Kasumi-1 (cell line): ENCODE measurements around the gene BACH1.
A peak's percentile ranks its signal among the peaks of the same experiment; 100 is the strongest.
"Not testable (repeated sequence)": the region's sequence is repeated elsewhere in the genome, so short reads cannot be mapped to it uniquely, and the experiment has no call there.

ENCODE experiments used
- DNase-seq, 2 experiments: peaks; one replicate each; lab custom pipeline; 2025; lab: John Stamatoyannopoulos, UW

The BACH1 gene

GRCh38 chr21:29346771-29347170, 48.0 kb downstream of the BACH1 start:
- no peak for DNase-seq

GRCh38 chr21:29347274-29347681, 48.6 kb downstream of the BACH1 start:
- peak in 1 of 2 experiments; percentile 9 for DNase-seq

- no peak for DNase-seq
Observed at GRCh38 chr21:29349702-29350101, 51.0 kb downstream of the BACH1 start.

- DNase-seq, result no peak
Observed at GRCh38 chr21:29350246-29350779, 51.6 kb downstream of the BACH1 start.

- DNase-seq, result no peak
Observed at GRCh38 chr21:29351691-29352090, 53.0 kb downstream of the BACH1 start.

- DNase-seq, result not testable (repeated sequence)
Observed at GRCh38 chr21:29355043-29355710, 56.5 kb downstream of the BACH1 start.

- DNase-seq, result not testable (repeated sequence)
Observed at GRCh38 chr21:29356291-29356690, 57.6 kb downstream of the BACH1 start.

GRCh38 chr21:29356810-29357209, 58.1 kb downstream of the BACH1 start:
- not testable (repeated sequence) for DNase-seq

- DNase-seq, result no peak
Observed at GRCh38 chr21:29359718-29360117, 61.0 kb downstream of the BACH1 start.

GRCh38 chr21:29360799-29361765, 62.4 kb downstream of the BACH1 start:
- DNase-seq, result peak; percentile 8 to 15

GRCh38 chr21:29362758-29363157, 64.0 kb downstream of the BACH1 start:
- DNase-seq, result no peak

GRCh38 chr21:29365661-29366265, 67.0 kb downstream of the BACH1 start:
- DNase-seq, result no peak

GRCh38 chr21:29366532-29366931, 67.8 kb downstream of the BACH1 start:
- no peak for DNase-seq

GRCh38 chr21:29367335-29367734, 68.6 kb downstream of the BACH1 start:
- DNase-seq, result no peak

- DNase-seq, result no peak
Observed at GRCh38 chr21:29368906-29369305, 70.2 kb downstream of the BACH1 start.

GRCh38 chr21:29371464-29371863, 72.7 kb downstream of the BACH1 start:
- DNase-seq, result no peak

GRCh38 chr21:29372063-29372802, 73.5 kb downstream of the BACH1 start:
- DNase-seq, result peak; percentile 74 to 88

GRCh38 chr21:29374481-29374880, 75.8 kb downstream of the BACH1 start:
- no peak for DNase-seq

- peak; percentile 34 to 49 for DNase-seq
Observed at GRCh38 chr21:29376556-29376955, 77.8 kb downstream of the BACH1 start.

GRCh38 chr21:29377266-29377665, 78.5 kb downstream of the BACH1 start:
- no peak for DNase-seq

GRCh38 chr21:29378832-29379231, 80.1 kb downstream of the BACH1 start:
- DNase-seq, result no peak
